HG03575 (cell line): Measurements from ENCODE around the gene FBXL15.

ENCODE experiments used
- ATAC-seq: cut with Tn5 transposase; IDR thresholded peaks from one replicate; pipeline ENCODE4 v1.9.1; 2021; ENCODE audit not compliant: unreplicated experiment, insufficient number of reproducible peaks, low FRiP score; ENCODE audit errors: extremely low read depth

Gene FBXL15

DNA sequence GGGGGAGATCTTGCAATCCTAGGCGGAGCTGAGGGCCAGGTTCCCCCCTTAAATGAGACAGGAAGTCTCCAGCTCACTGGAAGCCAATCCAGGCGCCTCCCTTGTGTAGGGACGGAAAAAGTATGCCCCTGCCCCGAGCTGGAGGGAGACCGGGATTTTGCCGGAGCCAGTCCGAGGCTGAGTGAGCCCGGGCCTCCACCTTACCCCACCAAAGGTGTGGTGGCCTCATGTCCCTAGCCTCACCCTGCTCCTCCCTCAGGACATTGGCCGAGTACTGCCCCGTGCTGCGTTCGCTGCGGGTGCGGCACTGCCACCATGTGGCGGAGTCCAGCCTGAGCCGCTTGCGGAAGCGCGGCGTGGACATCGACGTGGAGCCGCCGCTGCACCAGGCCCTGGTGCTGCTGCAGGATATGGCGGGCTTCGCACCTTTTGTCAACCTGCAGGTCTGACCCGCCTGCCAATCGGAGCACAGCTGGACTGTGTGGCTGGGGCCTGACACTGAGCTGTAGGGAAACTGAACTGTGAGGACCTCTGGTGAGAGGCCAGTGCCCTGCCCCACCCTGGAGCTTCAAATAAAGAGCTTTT is 2.0 kb downstream of the FBXL15 start:
- ATAC-seq, result no peak

DNA sequence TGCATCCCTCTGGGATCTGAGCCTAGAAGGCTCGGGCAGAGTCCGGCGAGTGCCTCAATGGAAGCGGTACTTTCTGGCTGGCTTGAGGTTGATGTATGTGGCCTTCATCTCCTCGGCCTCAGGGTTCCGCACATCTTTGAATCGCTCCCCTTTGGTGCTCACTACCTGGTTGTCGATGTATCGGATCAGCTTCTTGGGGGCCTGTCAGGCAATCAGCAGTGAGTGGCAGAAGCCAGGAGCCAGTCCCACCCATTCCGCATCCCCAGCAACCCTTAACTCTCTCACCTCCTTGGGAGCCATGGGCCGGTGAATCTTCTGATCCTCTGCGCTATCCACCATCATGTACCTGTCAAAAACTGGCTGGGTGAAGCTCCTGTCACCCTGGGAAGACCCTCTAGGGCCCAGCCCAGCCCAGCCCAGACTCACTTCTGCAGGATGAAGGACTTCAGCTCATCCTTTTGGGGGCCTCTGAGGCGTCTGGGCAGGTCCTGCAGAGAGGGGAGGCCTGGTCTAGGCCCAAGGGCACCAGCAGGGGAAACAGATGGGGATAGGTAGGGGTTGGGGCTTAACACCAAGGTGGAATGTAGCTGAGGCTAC is 2.8 kb downstream of the FBXL15 start:
- ATAC-seq, result no peak

DNA sequence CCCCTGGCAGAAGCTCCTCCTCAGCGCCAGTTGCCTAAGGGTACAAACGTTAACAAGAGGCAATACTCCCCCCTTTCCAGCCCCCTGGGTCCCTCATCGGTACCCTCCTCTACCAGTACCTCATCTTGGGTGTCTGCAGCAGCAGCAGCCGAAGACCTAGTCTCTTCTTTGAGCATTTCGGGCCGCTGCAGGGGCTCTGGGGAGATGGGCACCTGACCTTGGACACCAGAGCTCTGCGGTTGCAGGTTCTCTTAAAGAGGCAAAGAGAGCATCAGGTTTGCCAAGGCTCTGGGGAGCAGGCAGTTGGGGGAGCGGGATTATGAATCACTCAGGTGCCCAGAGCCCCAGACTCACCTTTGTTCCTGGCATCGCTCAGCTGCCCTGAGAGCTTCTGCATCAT is 3.5 kb downstream of the FBXL15 start:
- no peak for ATAC-seq

DNA sequence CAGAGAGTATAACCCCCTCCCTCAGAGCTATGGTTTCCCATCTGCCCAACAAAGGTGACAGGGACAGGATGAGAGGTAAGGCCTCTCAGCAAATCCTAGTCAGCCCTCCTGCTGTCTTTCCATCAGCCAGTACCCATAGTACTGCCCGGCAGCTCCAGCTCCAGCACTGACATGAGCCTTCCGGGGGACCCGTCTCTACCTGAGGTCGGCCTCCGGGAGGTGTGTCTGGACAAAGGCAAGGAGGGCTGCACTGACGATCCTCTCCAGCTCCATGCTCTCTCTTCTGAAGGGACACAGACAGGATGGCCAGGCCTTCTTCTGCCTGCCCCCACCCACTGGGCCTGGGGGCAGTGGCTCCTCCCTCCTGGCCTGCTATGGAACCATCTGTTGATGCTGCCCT is 4.3 kb downstream of the FBXL15 start:
- ATAC-seq, result no peak

DNA sequence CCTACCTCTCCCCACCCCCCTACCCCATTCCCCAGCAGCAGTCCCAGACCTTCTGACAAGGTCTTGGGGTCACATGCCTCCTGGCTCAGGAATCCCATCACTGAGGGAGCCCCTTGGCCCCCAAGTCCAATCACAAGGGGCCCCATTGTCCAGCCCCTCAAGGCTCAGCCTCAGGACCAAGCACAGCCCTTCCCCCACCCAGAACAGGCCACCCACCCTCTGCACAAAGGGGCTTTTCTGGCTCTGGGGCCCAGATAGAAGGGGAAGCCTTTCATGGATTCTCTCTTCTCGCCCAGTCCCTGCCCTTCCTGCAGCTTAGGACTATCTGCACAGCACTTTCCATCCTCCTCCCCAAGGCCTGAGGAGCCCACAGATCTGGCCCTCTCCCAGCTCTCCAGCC is 4.8 kb downstream of the FBXL15 start:
- no peak for ATAC-seq

DNA sequence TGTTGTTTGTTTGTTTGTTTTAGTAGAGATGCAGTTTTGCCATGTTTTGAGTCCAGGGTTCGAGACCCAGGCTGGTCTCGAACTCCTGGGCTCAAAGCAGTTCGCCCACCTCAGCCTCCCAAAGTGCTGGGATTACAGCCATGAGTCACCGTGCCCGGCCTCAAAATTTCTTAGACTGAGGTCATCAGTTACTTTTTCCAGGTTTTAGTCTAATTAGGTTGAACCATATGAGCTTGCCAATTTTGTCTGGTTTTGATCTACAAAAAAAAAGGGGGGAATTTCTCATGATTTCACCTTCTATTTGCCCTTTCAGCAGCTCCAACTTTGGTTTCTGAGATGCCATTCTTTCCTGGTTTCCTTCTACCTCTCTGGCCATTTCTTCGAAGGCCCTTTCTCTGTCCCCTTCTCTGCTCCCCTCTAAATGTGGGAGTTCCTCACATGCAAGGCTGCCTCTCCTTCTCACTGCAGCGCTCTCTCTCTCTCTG is 6.2 kb downstream of the FBXL15 start:
- ATAC-seq, result no peak

DNA sequence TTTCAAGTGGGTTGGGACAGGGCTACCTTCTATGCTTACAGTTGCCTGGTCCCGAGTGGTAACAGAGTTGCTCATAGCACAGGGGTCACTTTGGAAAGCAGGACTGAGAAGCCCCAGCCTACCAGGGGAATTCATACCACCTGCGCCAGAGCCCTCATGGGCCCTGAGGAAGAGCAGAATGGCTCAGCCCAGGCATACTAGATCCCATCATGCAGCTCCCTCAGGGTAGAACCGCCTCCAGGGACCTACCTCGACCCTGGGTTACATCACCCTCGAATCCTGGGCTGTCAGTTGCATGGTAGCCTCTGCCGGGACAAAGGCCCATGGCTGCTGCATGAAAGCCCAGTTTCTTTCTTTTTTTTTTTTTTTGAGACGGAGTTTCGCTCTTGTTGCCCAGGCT is 8.8 kb downstream of the FBXL15 start:
- no peak for ATAC-seq

DNA sequence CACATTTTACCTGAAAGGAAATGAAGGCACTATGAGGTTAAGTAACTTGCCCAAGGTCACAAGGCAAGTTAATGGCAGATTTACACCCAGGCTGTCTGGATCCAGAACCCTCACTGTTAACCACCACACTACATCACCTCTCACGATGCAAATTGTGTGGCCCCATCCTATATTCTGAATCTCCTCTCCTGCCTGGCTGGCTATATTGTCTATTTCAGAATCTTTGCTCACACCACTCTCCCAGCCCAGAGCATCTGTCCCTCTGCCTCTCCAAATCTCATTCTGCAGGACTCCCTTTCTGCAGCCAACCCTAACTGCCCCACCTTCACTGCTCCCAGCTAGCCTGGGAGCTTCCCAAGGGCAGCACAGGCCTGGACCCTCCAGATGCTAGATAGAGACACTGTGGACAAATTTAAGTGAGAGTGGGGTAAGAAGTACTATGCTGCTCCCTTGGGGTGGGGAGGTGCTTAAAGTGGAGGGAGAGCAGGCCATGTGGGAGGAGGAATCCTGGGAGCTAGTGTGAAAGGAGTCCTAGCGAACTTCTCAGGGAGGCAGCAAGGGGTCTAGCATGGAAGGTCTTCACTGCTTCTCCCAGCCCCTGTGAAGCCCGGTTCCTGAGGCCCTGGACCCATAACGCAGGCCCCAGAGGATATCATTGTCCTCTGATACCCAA is 11.0 kb downstream of the FBXL15 start:
- no peak for ATAC-seq

DNA sequence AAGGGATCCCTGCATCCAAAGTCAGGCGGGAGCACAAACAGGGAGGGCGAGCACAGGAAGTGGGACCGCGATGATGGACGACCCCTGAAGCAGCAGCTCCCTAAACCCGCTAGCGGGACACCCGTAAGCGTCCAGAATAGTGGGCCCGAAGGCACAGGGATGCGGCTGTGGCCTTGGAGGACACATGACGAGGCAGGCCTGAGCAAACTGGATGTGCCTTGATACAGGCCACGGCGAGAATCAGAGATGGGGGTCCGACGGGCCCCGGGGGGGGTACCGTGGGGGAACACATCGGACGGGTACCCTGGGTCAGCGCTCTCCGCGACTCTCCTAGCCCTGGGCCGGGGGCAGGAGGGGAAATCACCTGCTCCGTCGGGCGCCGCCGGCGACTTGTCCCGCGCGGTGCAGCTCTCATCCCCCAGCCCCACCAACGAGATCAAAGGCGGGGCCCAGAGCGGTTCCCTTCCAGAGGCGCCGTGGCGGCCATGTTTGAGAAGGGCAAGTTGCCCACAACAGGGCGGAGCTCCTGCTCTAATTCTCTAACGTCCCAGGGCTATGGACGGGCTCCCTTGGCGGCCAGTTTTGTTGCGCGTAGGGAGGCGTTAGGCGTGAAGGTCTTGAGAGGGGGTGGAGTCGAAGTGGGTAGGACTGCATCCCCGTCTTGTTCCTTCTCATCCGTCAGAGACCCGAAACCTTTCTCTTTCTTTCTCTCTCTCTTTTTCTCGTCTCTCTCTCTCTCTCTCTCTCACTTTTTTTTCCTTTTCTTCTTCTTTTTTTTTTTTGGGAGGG is 11.7 kb downstream of the FBXL15 start, which contains the start of gene CUEDC2:
Gene CUEDC2, minus strand, starts transcription at position 413 of the 789 bp plus-strand sequence. CDS start 7,386 bp downstream, outside the sequence.
- peak; percentile 37 for ATAC-seq

DNA sequence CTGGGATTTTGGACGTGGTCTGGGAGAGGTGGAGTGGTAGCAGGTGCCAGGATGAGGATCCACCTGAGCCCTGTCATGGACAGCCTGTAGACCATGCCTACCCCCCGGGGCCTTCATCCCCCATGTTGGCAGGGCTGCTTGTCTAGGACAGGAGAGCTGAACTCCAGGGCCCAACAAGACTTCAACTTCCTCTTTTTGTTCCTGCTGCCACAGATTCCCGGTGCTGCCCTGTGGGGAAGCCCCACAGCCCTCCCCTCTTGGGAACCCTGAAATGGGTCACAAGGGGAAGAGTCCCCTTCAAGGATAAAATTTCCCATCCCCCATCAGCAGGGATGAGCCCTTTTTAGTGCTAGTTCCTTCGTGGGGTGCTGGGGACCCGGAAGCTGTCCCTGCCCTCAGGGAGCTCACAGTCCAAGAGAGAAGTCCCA is 13.0 kb downstream of the FBXL15 start:
- ATAC-seq, result no peak

DNA sequence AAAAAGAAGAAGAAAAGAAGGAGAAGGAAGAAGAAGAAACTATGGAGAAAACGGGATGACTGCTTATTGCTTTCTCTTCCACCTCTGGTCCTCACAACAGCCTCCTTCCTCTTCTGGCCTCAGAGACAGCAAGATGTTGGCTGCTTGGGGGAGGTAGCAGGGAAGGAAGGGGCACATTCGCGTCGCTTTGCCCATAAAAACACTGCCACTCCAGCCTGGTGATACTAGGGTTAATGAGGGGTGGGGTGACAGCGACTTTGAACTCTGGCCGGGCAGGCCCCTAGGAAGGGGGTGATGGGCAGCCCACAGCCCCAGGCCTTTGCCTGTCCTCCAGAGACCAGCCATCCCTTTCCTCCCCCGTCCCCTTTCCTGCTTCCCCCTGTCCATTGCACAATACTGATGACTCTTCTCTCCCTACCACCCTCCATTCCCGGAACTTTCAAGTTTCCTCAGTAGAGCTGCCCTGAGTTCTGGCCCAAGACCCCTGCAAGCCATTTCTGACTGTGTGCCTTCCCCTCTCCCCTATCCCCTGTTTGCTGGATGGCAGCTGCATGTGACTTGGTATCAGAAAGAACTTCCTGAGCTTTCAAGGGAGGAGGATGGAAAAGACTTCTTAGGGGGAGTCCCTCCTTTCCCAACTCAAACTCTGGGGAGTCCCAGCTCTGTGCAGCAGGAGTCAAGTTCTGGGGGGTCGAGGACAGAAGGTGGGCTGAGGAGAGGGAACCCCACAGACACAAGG is 13.9 kb downstream of the FBXL15 start:
- ATAC-seq, result no peak

DNA sequence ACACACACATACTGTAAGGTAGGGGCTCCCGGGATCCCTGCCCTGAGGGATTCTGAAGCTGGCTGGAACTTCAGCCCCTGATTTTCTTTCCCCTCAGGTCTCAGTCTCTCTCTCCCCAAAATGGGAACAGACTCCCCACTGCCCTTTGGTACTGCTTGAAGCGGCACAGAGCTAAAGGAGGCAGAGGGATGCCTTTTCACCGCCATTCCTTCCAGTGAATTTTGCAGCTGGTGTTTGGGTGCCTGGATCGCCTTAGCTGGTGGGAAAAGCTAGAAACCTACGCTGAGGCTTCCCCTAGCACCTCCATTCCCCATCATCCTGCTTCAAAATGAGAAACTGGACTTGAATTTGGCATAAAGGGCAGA is 14.5 kb downstream of the FBXL15 start:
- no peak for ATAC-seq

DNA sequence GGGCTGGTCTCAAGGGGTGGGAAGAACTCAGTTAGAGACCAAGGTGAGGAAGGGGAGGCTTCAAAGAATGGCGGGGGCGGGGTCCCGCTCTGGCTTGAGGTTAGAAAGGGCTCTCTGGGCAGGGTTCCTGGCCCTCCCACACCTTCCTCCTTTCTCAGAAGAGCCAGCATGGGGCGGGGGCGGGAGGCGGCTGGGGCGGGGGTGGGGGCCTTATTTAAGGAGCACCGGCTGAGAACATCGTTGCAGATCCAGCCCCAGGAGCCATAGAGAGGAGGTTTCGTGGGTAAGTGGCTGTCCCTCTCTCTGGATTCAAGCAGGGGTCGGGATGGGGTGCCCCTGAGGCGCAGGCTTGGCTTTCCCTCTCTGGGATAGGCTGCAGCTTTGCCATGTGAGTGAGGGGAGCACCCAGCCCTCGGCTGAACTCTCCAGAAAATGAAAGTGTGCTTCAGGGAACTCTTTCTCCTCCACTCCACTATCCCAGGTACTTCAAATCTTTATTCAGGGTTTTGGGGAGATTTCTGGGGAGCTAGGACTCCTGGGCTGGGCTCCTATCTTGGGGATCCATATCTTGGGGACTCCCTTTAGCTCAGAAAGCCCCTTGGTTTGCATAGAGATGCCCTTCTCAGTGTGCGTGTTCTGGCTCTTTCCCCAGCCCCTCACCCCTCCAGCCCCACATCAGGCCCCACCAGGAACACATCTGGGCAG is 15.0 kb downstream of the FBXL15 start:
- no peak for ATAC-seq

DNA sequence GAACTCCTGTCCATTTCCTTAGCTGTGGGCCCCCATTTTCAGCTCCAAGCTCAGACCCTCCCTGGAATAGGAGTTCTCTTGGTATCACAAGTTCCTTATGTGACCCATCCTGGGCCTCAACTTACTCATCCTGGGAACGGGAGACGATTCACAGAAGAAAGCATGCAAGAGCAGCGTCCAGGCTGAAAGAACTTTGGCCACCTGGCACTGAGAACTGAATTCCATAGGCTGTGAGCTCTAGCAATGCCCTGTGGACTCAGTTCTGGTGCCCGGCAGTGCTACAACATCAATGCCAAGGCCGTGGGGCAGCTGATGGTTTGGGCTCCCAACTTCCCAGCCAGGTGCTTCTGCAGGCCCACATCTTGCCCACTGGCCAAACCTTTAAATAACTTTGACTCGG is 15.7 kb downstream of the FBXL15 start:
- ATAC-seq, result no peak

DNA sequence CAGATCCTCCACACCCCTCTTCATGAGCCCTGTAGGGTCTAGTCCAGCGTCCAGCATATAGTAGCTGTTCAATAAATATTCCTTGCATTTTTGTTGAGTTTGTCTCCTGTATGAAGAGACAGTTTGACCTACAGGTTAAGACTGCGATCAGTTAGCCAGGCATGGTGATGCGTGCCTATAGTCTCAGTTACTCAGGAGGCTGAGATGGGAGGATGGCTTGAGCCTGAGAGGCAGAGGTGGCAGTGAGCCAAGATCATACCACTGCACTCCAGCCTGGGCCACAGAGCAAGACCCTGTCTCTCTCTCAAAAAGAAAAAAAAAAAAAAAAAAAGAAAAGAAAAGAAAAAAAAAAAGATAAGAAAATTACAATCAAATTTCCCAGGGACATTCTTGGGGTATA is 16.9 kb downstream of the FBXL15 start:
- no peak for ATAC-seq

DNA sequence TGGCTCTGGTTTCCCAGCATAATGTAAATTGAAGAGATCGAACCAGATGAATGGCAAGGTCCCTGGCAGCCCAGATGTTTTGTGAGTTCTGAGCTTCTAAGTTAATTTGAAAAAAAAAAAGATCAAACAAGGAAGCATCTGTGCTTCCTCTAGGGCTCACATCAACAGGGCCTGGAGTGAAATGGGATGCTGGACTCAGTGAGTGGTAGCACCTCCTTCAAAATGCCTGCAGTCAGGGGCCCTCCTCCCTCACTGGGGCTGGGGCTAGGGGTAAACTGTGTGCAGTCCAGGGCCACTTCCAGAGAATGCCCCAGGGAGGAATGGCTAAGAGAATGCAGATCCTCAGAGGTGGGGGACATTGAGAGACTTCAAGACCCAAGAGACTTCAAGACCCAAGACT is 17.7 kb downstream of the FBXL15 start:
- ATAC-seq, result no peak

DNA sequence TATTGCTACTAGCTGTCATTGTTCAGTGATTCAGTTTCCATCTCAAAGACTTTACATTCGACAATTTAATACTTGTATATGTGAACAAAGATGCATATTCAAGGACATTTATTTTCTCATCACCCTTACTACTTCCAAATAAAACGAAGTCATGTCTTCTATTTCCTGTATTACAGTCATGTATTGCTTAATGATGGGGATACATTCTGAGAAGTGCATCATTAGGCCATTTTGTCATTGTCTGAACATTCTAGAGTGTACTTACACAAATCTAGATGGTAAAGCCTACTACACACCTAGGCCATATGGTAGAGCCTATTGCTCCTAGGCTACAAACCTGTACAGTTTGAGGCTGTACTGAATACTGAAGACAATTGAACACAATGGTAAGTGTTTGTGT is 24.2 kb downstream of the FBXL15 start:
- no peak for ATAC-seq

DNA sequence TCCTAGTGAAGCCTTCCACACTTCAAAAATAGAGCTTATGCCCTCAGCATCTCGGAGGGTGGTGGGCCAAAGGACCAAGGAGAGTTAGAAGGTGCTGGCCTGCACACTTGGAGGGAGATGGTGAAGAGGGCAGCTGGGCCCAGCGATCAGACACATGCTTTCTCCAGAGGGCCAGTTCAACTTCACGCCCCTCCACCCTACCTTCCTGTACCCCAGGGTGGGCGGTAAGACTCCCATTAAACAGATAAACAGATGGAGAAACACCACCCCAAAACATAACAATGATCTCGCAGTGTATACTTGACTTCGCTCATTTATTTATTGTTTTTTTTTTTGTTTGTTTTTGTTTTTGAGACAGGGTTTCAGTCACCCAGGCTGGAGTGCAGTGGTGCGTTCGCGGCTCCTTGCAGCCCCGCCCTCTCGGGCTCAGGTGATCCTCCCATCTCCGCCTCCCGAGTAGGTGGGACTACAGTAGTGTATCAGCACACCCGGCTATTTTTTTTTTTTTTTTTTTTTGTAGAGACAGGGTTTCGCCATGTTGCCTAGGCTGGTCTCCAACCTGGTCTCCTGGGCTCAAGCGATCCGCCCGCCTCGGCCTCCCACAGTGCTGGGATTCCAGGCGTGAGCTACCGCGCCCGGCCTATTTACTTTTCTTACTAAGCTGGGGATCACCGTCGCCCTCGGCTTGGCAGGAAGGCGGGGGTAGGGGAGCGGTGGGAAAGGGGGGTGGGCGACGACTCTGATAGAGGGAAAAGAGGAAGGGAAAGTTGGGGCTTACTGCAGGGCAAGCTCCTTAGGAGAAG is 28.9 kb downstream of the FBXL15 start:
- ATAC-seq, result no peak
